ENCODE data around the gene DCC. TPM values are rescaled to one million over a fixed set of nuclear protein-coding genes. Genes with fewer than 3 reads are reported as not detected.

The DCC gene
- total RNA-seq, 1 experiment from 2014 or later: 0.39 TPM

DNA sequence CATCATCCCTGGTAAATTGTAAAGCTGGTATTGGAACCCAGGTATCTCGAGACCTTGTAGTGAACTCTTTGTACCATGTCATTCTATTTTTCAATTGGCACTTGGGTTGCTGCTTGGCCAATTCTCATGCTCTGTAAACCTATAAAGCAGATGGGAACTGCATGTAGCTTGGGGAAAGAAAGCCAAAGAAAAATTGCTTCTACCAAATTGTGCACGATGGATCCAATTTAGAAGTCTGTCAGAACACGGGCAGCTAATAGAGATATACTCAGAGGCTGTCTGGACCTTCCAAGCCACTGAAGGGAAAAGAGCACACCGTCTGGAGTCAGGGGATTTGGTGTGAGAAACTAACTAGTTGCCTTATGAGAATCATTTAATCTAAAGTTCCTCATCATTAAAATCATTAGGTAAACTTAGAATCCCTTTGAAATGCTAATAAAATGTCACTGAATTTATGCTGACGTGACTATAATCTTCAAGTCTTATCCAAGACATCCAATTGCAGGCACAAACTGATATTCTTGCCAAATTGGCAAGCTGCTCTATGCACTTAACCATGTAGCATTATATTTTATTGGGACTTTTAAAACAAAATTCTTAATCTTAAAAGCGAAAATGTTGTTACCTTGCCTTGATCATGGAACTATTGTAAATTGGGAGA, 206.8 kb downstream of the DCC start:
- H3K36me3 Mint-ChIP-seq (ENCODE audit: insufficient read depth, unreplicated experiment): no peaks in the 10 kb centered on the region
- no peaks in the 10 kb centered on the region for H3K27me3 ChIP-seq (replicated peaks; ENCODE audit: control insufficient read depth, insufficient read depth, low read length)
- H3K9me3 ChIP-seq: no peaks in the 10 kb centered on the region
- ChIA-PET CTCF (no interaction called here), POLR2A (no interaction called here)
- no peak for TF ChIP-seq CTCF (IDR thresholded peaks at IDR 0.05; ENCODE audit: insufficient read depth in 1 of 2, low read depth in 1 of 2, low read length in 1 of 2, severe bottlenecking in 1 of 2, unreplicated experiment in 1 of 2)
- no TSS peak for BruUV-seq (replicated peaks)
- H3K4me1 ChIP-seq: no peaks in the 10 kb centered on the region
- H3K4me3 ChIP-seq (ENCODE audit: low read depth, low read length): no peak overlapping the region
- no peaks in the 10 kb centered on the region for H3K9me3 Mint-ChIP-seq (ENCODE audit: unreplicated experiment)
- H3K36me3 ChIP-seq (ENCODE audit: control insufficient read depth, insufficient read depth, low read length): no peaks in the 10 kb centered on the region
- no peak overlapping the region for H3K4me3 Mint-ChIP-seq (ENCODE audit: unreplicated experiment)
- H3K27ac Mint-ChIP-seq (ENCODE audit: unreplicated experiment): no peak overlapping the region
- intact Hi-C loops (cut with micrococcal nuclease; ENCODE audit: unreplicated experiment): no loop called here
- H3K27me3 Mint-ChIP-seq (ENCODE audit: insufficient read depth, unreplicated experiment): peaks cover 7% of the 10 kb centered on the region
- no peak for DNase-seq
- H3K4me1 Mint-ChIP-seq (ENCODE audit: low read depth, unreplicated experiment): no peaks in the 10 kb centered on the region

DNA sequence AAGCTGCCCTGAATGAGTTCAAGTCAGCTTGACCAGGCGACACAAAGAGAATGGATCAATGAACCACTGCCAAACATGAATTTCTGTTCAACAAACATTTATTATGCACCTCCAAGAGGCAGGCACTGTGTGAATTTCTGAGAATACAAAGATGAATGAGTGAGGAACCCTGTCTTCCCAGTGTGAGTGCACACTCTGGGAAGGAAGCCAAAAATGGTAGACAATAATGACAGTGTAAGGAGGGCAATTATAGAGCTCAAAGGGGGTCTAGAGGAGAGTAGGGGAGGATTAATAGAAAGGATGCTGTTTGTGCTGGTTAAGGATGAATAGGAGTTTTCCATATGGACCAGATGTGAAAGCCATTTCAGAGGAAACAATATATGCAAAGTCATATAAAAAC, 213.4 kb downstream of the DCC start:
- Mint-ChIP-seq H3K4me1 (ENCODE audit: low read depth, unreplicated experiment) (no peaks in the 10 kb centered on the region), H3K27ac (ENCODE audit: unreplicated experiment) (no peak overlapping the region), H3K27me3 (ENCODE audit: insufficient read depth, unreplicated experiment) (peaks cover 10% of the 10 kb centered on the region), H3K36me3 (ENCODE audit: insufficient read depth, unreplicated experiment) (no peaks in the 10 kb centered on the region), H3K9me3 (ENCODE audit: unreplicated experiment) (no peaks in the 10 kb centered on the region), H3K4me3 (ENCODE audit: unreplicated experiment) (no peak overlapping the region)
- no peaks in the 10 kb centered on the region for H3K4me1 ChIP-seq
- no peak for TF ChIP-seq CTCF (IDR thresholded peaks at IDR 0.05; ENCODE audit: insufficient read depth in 1 of 2, low read depth in 1 of 2, low read length in 1 of 2, severe bottlenecking in 1 of 2, unreplicated experiment in 1 of 2)
- ChIA-PET POLR2A (no interaction called here), CTCF (no interaction called here)
- no peaks in the 10 kb centered on the region for H3K9me3 ChIP-seq
- DNase-seq: no peak
- H3K27me3 ChIP-seq (replicated peaks; ENCODE audit: control insufficient read depth, insufficient read depth, low read length): no peaks in the 10 kb centered on the region
- H3K4me3 ChIP-seq (ENCODE audit: low read depth, low read length): no peak overlapping the region
- no peaks in the 10 kb centered on the region for H3K36me3 ChIP-seq (ENCODE audit: control insufficient read depth, insufficient read depth, low read length)
- intact Hi-C loops (cut with micrococcal nuclease; ENCODE audit: unreplicated experiment): no loop called here
- no TSS peak for BruUV-seq (replicated peaks)

- Mint-ChIP-seq H3K27me3 (ENCODE audit: insufficient read depth, unreplicated experiment) (peaks cover 10% of the 10 kb centered on the region), H3K36me3 (ENCODE audit: insufficient read depth, unreplicated experiment) (no peaks in the 10 kb centered on the region), H3K27ac (ENCODE audit: unreplicated experiment) (no peak overlapping the region), H3K4me3 (ENCODE audit: unreplicated experiment) (no peak overlapping the region), H3K4me1 (ENCODE audit: low read depth, unreplicated experiment) (no peaks in the 10 kb centered on the region), H3K9me3 (ENCODE audit: unreplicated experiment) (no peaks in the 10 kb centered on the region)
- ChIA-PET CTCF (no interaction called here), POLR2A (no interaction called here)
- Histone ChIP-seq H3K27me3 (replicated peaks; ENCODE audit: control insufficient read depth, insufficient read depth, low read length) (no peaks in the 10 kb centered on the region), H3K4me3 (ENCODE audit: low read depth, low read length) (no peak overlapping the region), H3K4me1 (no peaks in the 10 kb centered on the region), H3K9me3 (no peaks in the 10 kb centered on the region), H3K36me3 (ENCODE audit: control insufficient read depth, insufficient read depth, low read length) (no peaks in the 10 kb centered on the region)
- TF ChIP-seq CTCF (IDR thresholded peaks at IDR 0.05; ENCODE audit: insufficient read depth in 1 of 2, low read depth in 1 of 2, low read length in 1 of 2, severe bottlenecking in 1 of 2, unreplicated experiment in 1 of 2): no peak
- no TSS peak for BruUV-seq (replicated peaks)
- no peak for DNase-seq
- intact Hi-C loops (cut with micrococcal nuclease; ENCODE audit: unreplicated experiment): no loop called here
Observed at GRCh38 chr18:52554180-52554579, 214.2 kb downstream of the DCC start.

Data from Caco-2 (cell line).